HG03432 (cell line): ENCODE results near the gene RGMA.

Experiments used
- ATAC-seq: cut with Tn5 transposase; IDR thresholded peaks from one replicate; pipeline ENCODE4 v1.9.1; 2021; ENCODE audit warnings: mild to moderate bottlenecking, moderate library complexity; ENCODE audit not compliant: unreplicated experiment

The RGMA gene

DNA sequence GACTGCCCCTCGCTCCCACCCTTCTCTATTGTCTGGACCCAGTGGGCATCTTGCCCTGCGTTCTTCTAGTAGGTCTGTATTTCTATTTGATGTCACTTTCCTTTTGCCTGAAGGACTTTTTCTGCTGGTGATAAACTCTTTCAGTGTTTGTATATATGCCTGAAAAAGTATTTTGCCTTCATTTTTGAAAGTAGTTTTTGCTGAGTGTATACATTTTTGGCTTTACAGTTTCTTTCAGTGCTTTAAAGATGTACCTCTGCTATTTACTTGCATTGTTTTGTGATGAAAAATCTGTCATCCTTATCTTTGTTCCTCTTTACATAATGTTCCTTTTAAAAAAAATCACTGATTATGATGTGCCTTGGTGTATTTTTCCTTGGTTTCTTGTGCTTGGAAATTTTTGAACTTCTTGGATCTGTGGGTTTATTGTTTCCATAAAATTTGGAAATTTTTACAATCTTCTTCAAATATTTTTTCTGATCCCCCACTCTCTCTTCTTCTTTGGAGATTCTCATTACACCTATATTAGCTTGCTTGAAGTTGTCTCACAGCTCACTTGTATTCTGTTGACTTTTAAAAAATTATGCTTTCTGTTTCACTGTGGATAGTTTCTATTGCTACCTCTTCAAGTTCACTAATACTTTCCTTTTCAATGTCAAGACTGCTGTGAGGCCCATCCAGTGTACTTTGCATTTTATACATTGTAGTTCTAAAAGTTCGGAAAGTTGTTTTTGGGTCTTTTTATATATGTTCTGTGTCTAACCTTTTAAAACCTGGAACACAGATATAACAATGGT, 67.8 kb downstream of the RGMA start:
- ATAC-seq = peak; percentile 76

DNA sequence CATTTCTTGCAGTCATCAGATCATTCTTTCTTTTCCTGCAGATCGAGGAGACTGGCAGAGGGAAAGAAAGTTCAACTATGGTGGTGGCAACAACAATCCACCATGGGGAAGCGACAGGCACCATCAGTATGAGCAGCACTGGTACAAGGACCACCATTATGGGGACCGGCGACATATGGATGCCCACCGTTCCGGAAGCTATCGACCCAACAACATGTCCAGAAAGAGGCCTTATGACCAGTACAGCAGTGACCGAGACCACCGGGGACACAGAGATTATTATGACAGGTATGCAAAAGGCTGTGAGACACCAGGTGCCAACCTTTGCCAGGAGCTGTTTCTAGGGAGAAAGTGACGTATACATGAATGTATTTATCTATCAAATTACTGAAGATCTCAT, 69.0 kb downstream of the RGMA start:
- ATAC-seq = no peak

GRCh38 chr15:93019090-93019489, 69.9 kb downstream of the RGMA start:
- ATAC-seq = no peak

- no peak for ATAC-seq
These were observed 70.4 kb downstream of the RGMA start for GRCh38 chr15:93018574-93018973.

- ATAC-seq = no peak
These were observed 71.5 kb downstream of the RGMA start for GRCh38 chr15:93017526-93017925.

GRCh38 chr15:93012786-93013185, 76.2 kb downstream of the RGMA start:
- no peak for ATAC-seq

DNA sequence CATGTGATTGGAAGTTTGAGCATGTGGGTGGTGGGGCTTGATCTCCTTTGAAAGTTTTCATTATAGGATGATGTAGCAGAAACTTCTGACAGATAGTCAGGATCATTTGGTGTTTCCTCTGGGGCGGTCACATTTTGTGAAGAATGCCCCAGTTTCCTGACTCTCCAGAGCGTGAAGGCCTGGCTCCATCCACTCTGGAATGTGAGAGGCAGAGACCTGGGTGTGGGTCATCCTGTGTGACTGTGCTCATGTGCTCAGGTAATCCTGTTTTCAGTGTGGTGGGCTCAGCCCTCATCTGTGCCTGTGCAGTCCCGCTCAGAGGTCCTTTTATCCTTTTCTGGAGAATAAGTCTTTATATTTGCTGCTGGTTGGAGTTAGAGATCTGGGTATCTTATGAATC, 81.0 kb downstream of the RGMA start:
- no peak for ATAC-seq

- no peak for ATAC-seq
These were observed 83.9 kb downstream of the RGMA start for GRCh38 chr15:93005133-93005532.

DNA sequence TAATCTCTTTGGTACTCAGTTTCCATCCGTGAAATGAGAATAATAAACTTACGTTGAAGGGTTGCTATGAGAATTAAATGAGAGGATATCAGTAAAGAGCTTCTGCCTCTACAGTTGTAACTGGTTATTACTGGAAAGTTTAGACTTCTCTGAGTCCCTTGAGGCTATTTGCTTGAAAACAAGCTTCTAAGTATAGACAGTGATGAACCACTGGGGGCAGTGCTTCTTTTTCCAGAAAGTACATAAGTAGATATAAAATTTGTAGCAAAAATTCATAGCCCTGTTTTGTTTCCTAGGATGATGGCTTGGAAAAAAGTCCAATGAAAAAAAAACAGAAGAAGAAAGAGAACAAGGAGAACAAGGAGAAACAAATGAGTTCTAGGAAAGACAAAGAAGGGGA, 87.1 kb downstream of the RGMA start:
- no peak for ATAC-seq

- no peak for ATAC-seq
These were observed 87.9 kb downstream of the RGMA start for GRCh38 chr15:93001156-93001555.

- ATAC-seq = no peak
These were observed 91.2 kb downstream of the RGMA start for GRCh38 chr15:92997821-92998220.

GRCh38 chr15:92992720-92993119, 96.3 kb downstream of the RGMA start:
- no peak for ATAC-seq

GRCh38 chr15:92990031-92990430, 99.0 kb downstream of the RGMA start:
- no peak for ATAC-seq

DNA sequence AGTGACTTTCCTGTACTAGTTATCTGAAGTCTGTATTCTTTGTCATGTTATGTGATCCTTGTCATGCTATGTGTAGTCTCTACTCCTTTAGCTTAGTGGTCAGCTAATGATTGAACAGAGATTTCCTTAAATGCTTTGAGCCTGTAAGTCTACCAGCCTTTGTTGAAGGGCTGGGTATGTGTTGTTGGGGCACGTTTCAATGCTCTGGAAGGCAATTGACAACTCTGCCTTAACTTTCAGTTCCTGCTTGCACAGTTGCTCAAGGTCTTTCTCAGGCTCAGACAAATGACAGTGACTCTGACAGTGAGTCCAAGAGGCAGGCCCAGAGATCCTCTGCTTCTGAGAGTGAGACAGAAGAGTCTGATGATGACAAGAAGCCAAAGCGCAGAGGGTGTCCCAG, 99.5 kb downstream of the RGMA start:
- ATAC-seq = peak; percentile 90
